Endometrial microvascular endothelial cells (primary cell): ENCODE results near the gene UPK2. TPM values are rescaled to one million over a fixed set of nuclear protein-coding genes. Genes with fewer than 3 reads are reported as not detected.
"Not testable (repeated sequence)": the region's sequence is repeated elsewhere in the genome, so short reads cannot be mapped to it uniquely, and the experiment has no call there.

Experiments used
- in situ Hi-C: cut with HindIII; loops from 2 replicates; pipeline ENCODE4 v1.10.0; 2017; ENCODE audit warnings: low sequenced_read_pairs, low pct_unique_long_range_greater_than_20kb; ENCODE audit errors: inconsistent ontology term
- total RNA-seq: library from RNA; depleted of rRNA; stranded (reverse); fragments of >200 nt; gene quantifications from one replicate; pipeline ENCODE4 v1.2.3, GENCODE V29; 2015; ENCODE audit errors: inconsistent ontology term

Gene UPK2
- total RNA-seq, 1 donor from 2014 or later: not detected

- in situ Hi-C loops: no loop called here
Measured at GRCh38 chr11:118931571-118931970, 24.5 kb upstream of the UPK2 start.

- in situ Hi-C loops: no loop called here
Measured at GRCh38 chr11:118933486-118933885, 22.6 kb upstream of the UPK2 start.

- in situ Hi-C loops: no loop called here
Measured at GRCh38 chr11:118935376-118935775, 20.7 kb upstream of the UPK2 start.

- in situ Hi-C loops: no loop called here
Measured at GRCh38 chr11:118938491-118939403, 17.4 kb upstream of the UPK2 start.

- in situ Hi-C loops: no loop called here
Measured at GRCh38 chr11:118939404-118939915, 16.6 kb upstream of the UPK2 start.

- in situ Hi-C loops: no loop called here
Measured at GRCh38 chr11:118939953-118940598, 16.0 kb upstream of the UPK2 start.

- in situ Hi-C loops: no loop called here
Measured at GRCh38 chr11:118947091-118947490, 9.0 kb upstream of the UPK2 start.

- in situ Hi-C loops: no loop called here
Measured at GRCh38 chr11:118948000-118948399, 8.1 kb upstream of the UPK2 start.

GRCh38 chr11:118953265-118953664 lies 2.8 kb upstream of the UPK2 start:
- in situ Hi-C loops: no loop called here

- in situ Hi-C loops: not testable (repeated sequence)
Measured at GRCh38 chr11:118953976-118954375, 2.1 kb upstream of the UPK2 start.

GRCh38 chr11:118956847-118957469 lies 860 bp downstream of the UPK2 start:
- in situ Hi-C loops: no loop called here

GRCh38 chr11:118957549-118957948 lies 1.5 kb downstream of the UPK2 start:
- in situ Hi-C loops: no loop called here

GRCh38 chr11:118957968-118958367 lies 1.9 kb downstream of the UPK2 start:
- in situ Hi-C loops: no loop called here

- in situ Hi-C loops: no loop called here
Measured at GRCh38 chr11:118958577-118958976, 2.5 kb downstream of the UPK2 start.

- in situ Hi-C loops: no loop called here
Measured at GRCh38 chr11:118961189-118961588, 5.1 kb downstream of the UPK2 start.

GRCh38 chr11:118961591-118961990 lies 5.5 kb downstream of the UPK2 start:
- in situ Hi-C loops: no loop called here

- in situ Hi-C loops: not testable (repeated sequence)
Measured at GRCh38 chr11:118969508-118969907, 13.4 kb downstream of the UPK2 start.

GRCh38 chr11:118971646-118972045 lies 15.5 kb downstream of the UPK2 start, which contains the start of gene FOXR1:
FOXR1 (plus strand) TSS chr11:118971761; CDS start chr11:118971932, 171 bp downstream.
- in situ Hi-C loops: no loop called here

GRCh38 chr11:118973985-118974384 lies 17.9 kb downstream of the UPK2 start:
- in situ Hi-C loops: no loop called here
